Measurements from ENCODE around the gene NUP62CL.

DNA sequence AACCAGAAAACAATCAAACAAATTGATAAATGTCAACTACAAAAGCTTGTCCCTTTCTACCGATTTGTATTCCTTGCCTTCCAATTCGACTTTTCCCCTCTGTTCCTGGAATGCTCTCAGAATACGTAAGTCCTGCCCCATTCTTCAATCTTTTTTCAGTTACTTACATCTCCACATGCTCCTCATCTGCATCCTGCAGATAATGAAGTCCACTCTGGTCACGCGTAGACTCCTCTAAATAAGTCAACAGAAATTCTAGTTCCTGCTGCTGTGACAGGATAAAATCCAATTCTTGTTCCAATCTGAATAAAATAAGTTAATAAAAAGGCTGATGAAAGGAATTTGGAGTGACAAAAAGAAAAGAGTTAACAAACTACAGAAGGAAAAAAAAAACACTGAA, 53.2 kb downstream of the NUP62CL start:
- TF ChIP-seq, protein P1, sequence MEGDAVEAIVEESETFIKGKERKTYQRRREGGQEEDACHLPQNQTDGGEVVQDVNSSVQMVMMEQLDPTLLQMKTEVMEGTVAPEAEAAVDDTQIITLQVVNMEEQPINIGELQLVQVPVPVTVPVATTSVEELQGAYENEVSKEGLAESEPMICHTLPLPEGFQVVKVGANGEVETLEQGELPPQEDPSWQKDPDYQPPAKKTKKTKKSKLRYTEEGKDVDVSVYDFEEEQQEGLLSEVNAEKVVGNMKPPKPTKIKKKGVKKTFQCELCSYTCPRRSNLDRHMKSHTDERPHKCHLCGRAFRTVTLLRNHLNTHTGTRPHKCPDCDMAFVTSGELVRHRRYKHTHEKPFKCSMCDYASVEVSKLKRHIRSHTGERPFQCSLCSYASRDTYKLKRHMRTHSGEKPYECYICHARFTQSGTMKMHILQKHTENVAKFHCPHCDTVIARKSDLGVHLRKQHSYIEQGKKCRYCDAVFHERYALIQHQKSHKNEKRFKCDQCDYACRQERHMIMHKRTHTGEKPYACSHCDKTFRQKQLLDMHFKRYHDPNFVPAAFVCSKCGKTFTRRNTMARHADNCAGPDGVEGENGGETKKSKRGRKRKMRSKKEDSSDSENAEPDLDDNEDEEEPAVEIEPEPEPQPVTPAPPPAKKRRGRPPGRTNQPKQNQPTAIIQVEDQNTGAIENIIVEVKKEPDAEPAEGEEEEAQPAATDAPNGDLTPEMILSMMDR (IDR thresholded peaks at IDR 0.05), result no peak
- TF ChIP-seq POLR2A (IDR thresholded peaks at IDR 0.05), result no peak
